IgD-negative memory B cell (primary cell): Measurements from ENCODE around the gene PARD3B. TPM values are rescaled to one million over a fixed set of nuclear protein-coding genes. Genes with fewer than 3 reads are reported as not detected.

Experiments used
- H3K27ac Mint-ChIP-seq, 3 donors: one replicate each; pipeline ENCODE4 v1.8.0; 2020 to 2022; ENCODE audit warnings: mild to moderate bottlenecking in 3 of 3, mixed read lengths in 3 of 3, moderate library complexity in 1 of 3
- H3K27me3 Mint-ChIP-seq: one replicate; pipeline ENCODE4 v1.8.0; 2021; ENCODE audit warnings: mixed read lengths
- H3K36me3 Mint-ChIP-seq: one replicate; pipeline ENCODE4 v1.8.0; 2020; ENCODE audit warnings: mild to moderate bottlenecking, mixed read lengths
- H3K4me1 Mint-ChIP-seq, 3 donors: one replicate each; pipeline ENCODE4 v1.8.0; 2020 to 2022; ENCODE audit warnings: mixed read lengths in 3 of 3, mild to moderate bottlenecking in 1 of 3
- H3K4me3 Mint-ChIP-seq, 4 donors: one replicate each; pipeline ENCODE4 v1.8.0; 2020 to 2022; ENCODE audit warnings: mild to moderate bottlenecking in 4 of 4, mixed read lengths in 4 of 4, moderate library complexity in 3 of 4
- H3K9me3 Mint-ChIP-seq, 3 donors: one replicate each; pipeline ENCODE4 v1.8.0; 2020 to 2021; ENCODE audit warnings: mixed read lengths in 3 of 3, mild to moderate bottlenecking in 1 of 3
- polyA plus RNA-seq: library from polyadenylated mRNA; unstranded; fragments of 300-500 nt; fragmentation: Illumina TruSeq; gene quantifications from one replicate; pipeline ENCODE4 v1.2.3, GENCODE V29; 2021

Gene PARD3B
- polyA plus RNA-seq, 1 donor from 2014 or later = 0.04 TPM

DNA sequence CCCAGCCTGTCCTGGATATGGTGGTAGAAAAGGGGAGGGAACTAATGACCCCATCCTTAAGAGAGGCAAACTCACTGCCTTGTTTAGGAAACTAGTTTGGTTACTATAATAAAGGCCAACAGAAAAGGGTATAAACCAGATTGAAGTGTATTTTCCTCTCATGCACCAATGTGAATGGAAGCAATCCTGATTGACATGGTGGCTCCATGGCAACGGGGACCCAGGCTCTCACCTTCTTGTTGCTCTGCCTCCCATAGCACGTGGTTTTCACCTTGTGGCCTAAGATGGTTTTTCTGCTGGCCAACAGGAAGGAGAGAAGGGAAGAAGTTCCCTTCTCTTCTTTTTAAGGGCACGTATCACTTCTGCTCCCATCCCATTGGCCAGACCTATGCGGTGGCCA, 1069.7 kb downstream of the PARD3B start:
- Mint-ChIP-seq H3K27ac (no peak overlapping the region), H3K27me3 (peaks cover 13% of the 10 kb centered on the region), H3K9me3 (no peaks in the 10 kb centered on the region), H3K36me3 (no peaks in the 10 kb centered on the region), H3K4me3 (no peak overlapping the region), H3K4me1 (no peaks in the 10 kb centered on the region)

DNA sequence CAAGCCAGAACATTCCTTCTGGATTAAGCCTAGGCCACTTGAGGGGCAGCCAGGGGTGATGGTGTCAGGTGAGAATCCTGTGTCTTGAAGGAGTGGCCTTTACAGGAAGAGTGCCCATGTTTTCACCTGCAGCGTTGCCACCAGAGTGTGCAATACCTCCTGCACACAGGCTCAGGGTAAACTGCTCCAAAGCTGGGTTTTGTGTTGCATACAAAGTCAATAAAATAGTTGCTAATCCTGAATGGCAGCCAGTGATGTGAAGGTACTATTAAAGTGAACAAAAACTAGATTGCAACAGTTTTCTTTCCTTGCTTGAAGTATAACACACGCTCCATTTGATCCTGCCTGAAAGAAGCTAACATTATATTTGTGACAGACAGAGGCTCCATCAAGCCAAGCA, 1072.6 kb downstream of the PARD3B start:
- no peak overlapping the region for H3K4me3 Mint-ChIP-seq
- peaks cover 7% of the 10 kb centered on the region for H3K27me3 Mint-ChIP-seq
- no peaks in the 10 kb centered on the region for H3K9me3 Mint-ChIP-seq
- no peak overlapping the region for H3K27ac Mint-ChIP-seq
- H3K4me1 Mint-ChIP-seq = no peaks in the 10 kb centered on the region
- H3K36me3 Mint-ChIP-seq = no peaks in the 10 kb centered on the region

DNA sequence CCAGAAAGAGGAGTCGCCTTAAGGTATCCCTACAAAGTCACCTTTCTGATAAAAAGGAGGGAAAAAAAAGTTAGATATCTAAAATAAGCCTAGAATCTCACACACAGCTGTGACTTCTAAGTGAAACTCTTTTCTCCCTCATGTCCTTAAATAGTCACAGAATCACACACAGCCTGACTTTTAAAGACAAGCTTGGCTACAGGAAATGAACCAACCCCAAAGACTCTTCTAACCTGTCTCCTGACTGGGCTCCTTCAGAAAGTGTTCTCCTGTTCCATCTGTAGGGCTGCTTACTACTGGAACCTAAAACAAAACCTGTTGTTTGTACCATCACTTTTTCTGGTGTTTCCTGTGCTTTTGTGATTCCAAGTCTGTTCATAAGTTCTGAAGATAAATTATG, 1074.3 kb downstream of the PARD3B start:
- Mint-ChIP-seq H3K27ac (no peak overlapping the region), H3K36me3 (no peaks in the 10 kb centered on the region), H3K27me3 (peaks cover 4% of the 10 kb centered on the region), H3K4me1 (no peaks in the 10 kb centered on the region), H3K9me3 (no peaks in the 10 kb centered on the region), H3K4me3 (no peak overlapping the region)

DNA sequence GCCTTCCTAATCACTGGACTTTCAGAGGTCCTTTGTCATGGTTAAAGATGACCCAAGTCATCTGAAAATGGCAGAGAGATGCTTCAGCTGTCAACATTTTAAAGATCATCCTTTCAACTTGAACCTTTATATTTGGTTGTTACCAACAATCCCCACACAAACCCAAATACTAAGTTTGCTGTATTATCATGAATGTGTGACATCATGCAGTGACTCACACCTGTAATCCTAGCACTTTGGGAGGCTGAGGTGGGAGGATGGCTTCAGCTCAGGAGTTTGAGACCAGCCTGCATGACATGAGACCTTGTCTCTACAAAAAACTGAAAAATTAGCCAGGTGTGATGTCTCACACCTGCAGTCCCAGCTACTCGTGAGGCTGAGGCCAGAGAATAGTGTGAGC, 1081.8 kb downstream of the PARD3B start:
- H3K4me1 Mint-ChIP-seq = no peaks in the 10 kb centered on the region
- H3K27ac Mint-ChIP-seq = no peak overlapping the region
- H3K4me3 Mint-ChIP-seq = no peak overlapping the region
- peaks cover 5% of the 10 kb centered on the region for H3K27me3 Mint-ChIP-seq
- H3K9me3 Mint-ChIP-seq = no peaks in the 10 kb centered on the region
- no peaks in the 10 kb centered on the region for H3K36me3 Mint-ChIP-seq

DNA sequence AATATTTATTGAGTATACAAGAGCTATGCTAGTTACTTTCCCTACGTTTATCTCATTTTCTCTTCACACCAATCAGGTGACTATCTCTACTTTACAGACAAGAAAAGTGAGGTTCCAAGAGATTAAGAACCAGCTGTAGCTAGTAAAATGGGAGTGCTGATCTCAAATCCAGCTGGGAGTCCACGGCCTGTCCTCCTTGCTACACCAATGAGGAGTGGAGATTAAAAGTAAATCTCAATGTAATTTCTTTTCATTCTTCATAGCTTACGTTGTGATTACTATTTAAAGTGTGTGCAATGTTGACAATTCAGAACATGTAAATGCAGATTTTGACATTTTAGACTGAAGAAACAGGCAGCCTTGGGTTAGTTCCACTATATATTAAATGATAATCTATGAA, 1083.1 kb downstream of the PARD3B start:
- Mint-ChIP-seq H3K4me1 (peaks cover 0 to 2% (median 0%) of the 10 kb centered on the region in 3 donors), H3K27me3 (peaks cover 11% of the 10 kb centered on the region), H3K4me3 (no peak overlapping the region), H3K9me3 (no peaks in the 10 kb centered on the region), H3K36me3 (no peaks in the 10 kb centered on the region), H3K27ac (no peak overlapping the region)

DNA sequence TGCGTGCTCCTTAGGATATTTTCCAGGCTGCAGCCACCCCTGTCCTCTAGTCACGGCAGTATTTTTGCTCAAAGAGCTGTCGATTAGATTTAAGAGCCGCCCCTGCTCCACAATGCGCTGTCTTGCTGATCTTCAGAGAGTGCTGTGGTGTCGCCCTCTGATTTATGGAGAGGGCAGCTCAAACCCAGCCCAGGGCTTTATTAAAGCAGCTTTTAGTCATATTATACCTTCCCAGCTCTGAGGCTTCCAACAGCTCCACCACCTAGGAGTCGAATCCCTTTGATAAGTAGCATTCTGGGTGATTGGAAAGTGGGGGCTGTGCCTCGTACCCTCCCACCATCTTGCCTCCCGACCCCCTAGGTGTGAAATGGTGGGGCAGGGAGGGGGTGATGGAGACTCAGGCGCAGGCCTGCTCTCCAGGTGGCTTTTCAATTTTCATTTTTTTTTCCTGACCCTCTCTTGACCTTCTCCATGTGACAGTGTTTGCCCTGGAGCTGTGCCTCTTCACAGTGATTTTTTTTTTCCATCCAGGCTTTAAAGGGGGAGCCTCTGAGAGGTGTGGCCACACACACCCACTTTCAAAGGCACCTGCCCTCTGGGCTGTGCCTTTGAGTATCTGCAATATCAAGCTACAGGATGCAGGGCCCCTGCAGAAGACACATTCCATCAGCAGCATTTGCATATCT, 1084.0 kb downstream of the PARD3B start:
- peaks cover 12% of the 10 kb centered on the region for H3K27me3 Mint-ChIP-seq
- H3K27ac Mint-ChIP-seq = peak overlapping the region in 1 of 3 donors; percentile 27
- no peak overlapping the region for H3K4me3 Mint-ChIP-seq
- no peaks in the 10 kb centered on the region for H3K36me3 Mint-ChIP-seq
- no peaks in the 10 kb centered on the region for H3K9me3 Mint-ChIP-seq
- peaks cover 0 to 2% (median 0%) of the 10 kb centered on the region in 3 donors for H3K4me1 Mint-ChIP-seq

DNA sequence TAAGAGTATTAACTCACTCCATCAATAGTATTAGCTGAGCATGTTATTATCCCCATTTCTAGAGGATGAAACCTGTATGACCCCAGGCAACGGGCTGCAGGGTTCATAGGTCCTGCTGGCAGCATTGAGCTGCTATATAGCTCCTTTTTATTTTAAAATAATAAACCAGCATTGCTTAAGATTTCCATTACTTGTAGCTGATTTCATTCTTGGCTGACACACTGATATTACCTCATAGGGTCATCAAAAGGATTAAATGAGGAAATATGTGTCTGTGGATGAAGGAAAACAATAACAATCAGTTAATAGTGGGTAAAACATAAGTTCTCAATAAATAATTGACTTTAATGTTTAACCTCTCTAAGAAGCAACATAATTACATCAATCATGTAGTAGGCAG, 1088.7 kb downstream of the PARD3B start:
- Mint-ChIP-seq H3K4me1 (peaks cover 0 to 2% (median 0%) of the 10 kb centered on the region in 3 donors), H3K9me3 (no peaks in the 10 kb centered on the region), H3K27me3 (peaks cover 16% of the 10 kb centered on the region)

DNA sequence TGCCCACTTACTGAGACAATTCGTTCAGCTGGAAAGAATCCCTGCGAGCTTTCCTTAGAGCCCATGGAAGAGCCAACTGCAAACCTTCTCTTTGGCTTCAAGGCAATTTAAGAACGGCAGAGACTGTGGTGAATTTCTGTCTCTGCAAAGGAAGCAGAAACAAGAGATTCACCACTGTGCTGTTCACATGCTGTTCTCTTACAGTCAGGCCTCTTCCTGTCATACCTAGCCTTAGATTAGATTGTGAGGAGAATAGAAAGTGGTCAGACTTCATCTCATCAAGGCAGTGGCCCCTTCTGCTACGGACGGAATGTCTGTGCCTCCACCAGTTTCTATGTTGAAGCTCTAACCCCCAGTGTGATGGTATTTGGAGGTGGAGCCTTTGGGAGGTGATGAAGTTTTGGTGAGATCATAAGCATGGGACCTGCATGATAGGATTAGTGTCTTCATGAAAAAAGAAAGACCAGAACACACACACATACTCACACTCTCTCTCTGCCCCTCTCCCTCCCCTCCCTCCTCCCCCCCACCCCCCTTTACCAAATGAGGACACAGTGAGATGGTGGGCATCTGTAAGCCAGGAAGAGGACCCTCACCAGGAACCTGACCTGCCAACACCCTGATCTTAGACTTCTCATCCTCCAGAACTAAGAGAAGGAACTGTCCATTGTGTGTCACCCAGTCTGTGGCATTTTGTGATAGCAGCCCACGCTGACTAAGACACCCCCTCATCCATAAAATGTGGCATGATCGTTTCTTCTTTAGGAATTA, 1091.5 kb downstream of the PARD3B start:
- Mint-ChIP-seq H3K9me3 (peaks cover 0 to 2% (median 0%) of the 10 kb centered on the region in 3 donors), H3K27me3 (peaks cover 21% of the 10 kb centered on the region), H3K36me3 (no peaks in the 10 kb centered on the region), H3K4me3 (no peak overlapping the region), H3K27ac (no peak overlapping the region), H3K4me1 (peaks cover 0 to 2% (median 0%) of the 10 kb centered on the region in 3 donors)

More for the DNA sequence above, 1088.7 kb downstream of the PARD3B start:
- Mint-ChIP-seq H3K27ac (no peak overlapping the region), H3K36me3 (no peaks in the 10 kb centered on the region), H3K4me3 (no peak overlapping the region)

DNA sequence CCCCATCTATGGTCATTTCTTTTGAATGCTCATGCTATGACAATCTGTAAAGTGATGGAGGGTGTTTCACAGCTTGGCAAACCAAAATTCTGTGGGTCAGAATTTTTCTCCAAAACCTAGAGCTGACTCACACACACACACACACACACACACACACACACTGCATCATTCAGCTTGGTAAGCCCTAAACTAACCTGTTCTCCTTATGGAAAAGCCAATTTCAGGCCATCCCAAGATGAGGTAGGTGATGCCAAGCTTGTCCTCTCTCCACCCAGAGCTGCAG, 1092.0 kb downstream of the PARD3B start:
- peaks cover 0 to 2% (median 0%) of the 10 kb centered on the region in 3 donors for H3K9me3 Mint-ChIP-seq
- H3K4me1 Mint-ChIP-seq = peaks cover 0 to 1% (median 0%) of the 10 kb centered on the region in 3 donors
- no peaks in the 10 kb centered on the region for H3K36me3 Mint-ChIP-seq
- no peak overlapping the region for H3K27ac Mint-ChIP-seq
- H3K4me3 Mint-ChIP-seq = peak overlapping the region in 1 of 4 donors; percentile 30
- H3K27me3 Mint-ChIP-seq = peaks cover 21% of the 10 kb centered on the region

DNA sequence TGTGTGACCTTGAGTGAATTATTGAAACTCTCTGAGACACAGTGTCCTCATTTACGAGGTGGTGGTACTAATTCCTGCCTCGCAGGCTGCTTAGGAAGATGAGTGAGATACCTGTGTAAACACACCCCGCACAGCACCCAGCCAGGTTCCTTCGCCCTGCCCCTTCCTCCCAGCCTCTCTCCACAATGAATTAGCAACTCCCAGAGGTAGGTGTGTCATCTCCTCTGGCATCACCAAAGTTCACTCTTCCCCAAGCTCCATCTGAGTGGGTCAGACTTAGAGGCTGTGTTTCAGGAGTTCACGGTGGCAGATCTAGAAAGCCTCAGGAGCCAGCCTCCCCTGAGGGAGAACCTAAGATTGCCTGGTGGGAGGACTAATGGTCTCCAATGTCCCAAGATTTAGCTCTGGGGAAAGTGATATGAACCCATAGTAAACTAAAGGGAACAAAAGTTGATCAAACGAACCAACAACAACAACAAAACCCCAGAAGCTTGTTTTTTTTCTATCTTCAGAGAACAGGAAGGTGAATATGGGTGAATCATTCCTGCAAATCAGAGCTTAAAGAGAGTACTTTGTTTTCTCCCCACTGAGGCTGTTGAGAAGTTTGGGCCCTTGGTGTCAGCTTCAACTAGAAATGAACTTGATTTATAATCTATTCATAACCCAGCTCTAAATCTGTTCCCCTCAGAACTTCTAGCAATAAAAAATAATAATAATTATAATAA, 1092.7 kb downstream of the PARD3B start:
- Mint-ChIP-seq H3K9me3 (peaks cover 0 to 2% (median 0%) of the 10 kb centered on the region in 3 donors), H3K4me1 (no peaks in the 10 kb centered on the region), H3K4me3 (peak overlapping the region in 1 of 4 donors; percentile 30), H3K27ac (no peak overlapping the region), H3K27me3 (peaks cover 23% of the 10 kb centered on the region), H3K36me3 (no peaks in the 10 kb centered on the region)

DNA sequence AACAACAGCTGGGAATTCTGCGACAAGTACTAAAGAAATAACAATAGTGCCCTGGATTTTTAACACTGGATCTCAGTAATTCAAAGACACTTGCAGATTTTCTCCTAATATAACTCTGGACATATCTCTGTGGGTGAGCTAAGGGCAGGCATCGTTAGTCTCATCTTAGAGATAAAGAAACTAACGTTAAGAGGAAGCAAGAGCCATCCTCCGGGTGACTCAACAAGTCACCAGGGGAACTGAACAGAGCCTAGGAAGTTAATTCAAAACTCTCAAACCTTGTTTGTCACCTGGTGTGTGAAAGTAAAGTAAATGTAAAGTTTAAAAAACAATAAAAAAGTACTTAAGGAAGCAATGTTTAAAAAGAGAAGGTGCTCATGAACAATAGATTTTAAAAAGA, 1095.4 kb downstream of the PARD3B start:
- H3K27ac Mint-ChIP-seq = no peak overlapping the region
- peaks cover 0 to 2% (median 0%) of the 10 kb centered on the region in 3 donors for H3K9me3 Mint-ChIP-seq
- peaks cover 25% of the 10 kb centered on the region for H3K27me3 Mint-ChIP-seq

DNA sequence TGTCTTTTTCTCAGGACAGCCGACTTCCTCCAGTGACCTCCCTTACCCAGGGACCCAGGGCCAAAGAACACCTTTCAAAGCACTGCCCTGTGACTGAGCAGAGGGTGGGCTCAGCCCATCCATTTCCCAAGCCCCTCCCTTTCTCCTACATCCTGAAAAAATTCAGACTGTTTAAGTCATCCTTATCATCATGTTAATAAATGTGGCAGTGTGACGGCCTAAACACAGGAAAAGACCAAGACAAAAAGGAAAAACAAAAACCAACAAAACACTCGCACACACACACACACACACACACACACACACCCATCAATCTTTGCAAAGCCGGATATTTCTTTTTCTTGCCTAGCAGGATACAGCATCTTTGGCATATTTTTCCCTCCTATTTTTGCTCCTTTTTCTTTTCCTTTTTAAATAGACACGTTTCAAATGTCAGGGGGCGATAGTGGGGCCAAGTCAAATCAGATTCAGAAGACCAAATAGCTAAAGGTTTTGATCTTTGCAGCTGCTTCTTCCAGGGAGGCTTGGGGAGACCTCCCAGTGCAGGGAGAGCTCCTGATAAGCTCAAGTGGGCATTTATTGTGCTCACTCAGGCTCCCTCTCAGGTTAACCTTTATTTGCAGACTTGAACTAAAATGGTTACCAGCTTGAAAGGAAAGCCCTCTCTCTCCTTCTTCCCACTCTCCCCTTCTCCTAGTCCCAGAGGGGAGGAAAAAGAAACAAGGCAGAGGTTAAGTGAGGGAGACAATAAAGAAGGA, 1097.5 kb downstream of the PARD3B start:
- no peak overlapping the region for H3K27ac Mint-ChIP-seq

More for the DNA sequence above, 1095.4 kb downstream of the PARD3B start:
- no peaks in the 10 kb centered on the region for H3K4me1 Mint-ChIP-seq
- H3K36me3 Mint-ChIP-seq = no peaks in the 10 kb centered on the region
- H3K4me3 Mint-ChIP-seq = no peak overlapping the region

DNA sequence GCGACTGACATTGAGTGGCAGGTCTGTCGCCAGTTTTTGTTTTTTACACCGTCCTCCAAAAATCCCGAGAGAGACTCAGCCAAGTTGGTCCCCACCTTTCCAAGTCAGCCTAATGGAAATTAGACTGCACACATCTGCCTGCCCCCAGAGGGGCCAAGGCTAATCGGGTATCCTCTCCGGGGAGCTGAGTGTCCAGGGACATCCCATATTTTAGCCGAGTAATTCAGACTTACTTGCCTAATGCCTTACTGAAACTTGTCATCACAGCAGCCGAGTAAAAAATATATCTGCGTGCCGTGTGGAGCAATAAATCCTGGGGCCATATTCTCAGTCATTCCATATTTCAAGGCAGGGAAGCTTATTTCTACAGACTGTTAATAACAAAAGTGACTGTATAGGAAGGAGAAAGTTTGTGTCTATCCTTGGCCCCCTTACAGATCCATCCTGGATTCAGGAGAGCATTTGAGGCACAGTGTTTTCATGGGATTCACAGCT, 1098.2 kb downstream of the PARD3B start:
- H3K4me3 Mint-ChIP-seq = no peak overlapping the region
- peaks cover 28% of the 10 kb centered on the region for H3K27me3 Mint-ChIP-seq
- peaks cover 7 to 12% (median 8%) of the 10 kb centered on the region in 3 donors for H3K4me1 Mint-ChIP-seq
- H3K9me3 Mint-ChIP-seq = peaks cover 0 to 2% (median 0%) of the 10 kb centered on the region in 3 donors
- H3K27ac Mint-ChIP-seq = no peak overlapping the region
- H3K36me3 Mint-ChIP-seq = no peaks in the 10 kb centered on the region

More for the DNA sequence above, 1097.5 kb downstream of the PARD3B start:
- Mint-ChIP-seq H3K4me1 (peaks cover 7 to 12% (median 8%) of the 10 kb centered on the region in 3 donors), H3K27me3 (peaks cover 25% of the 10 kb centered on the region), H3K36me3 (no peaks in the 10 kb centered on the region), H3K4me3 (no peak overlapping the region), H3K9me3 (peaks cover 0 to 2% (median 0%) of the 10 kb centered on the region in 3 donors)

DNA sequence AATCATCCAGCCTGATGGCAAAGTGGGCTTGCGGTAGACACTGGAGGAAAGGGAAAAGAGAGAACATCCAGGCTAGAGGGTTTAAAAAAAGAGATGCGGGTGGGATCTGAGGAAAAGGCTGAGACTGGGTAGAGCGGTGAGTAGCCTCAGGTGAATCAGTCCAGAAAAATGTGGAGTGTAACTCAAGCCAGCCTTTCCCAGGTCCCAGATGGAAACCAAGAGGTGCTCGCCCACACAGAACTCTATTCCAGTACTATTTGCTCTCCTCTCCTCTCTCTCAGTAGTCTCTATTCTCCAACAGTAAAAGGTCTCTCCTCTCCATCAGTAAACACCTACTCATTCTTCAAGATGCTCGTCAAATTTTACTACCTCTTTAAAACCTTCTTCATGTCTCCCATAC, 1098.7 kb downstream of the PARD3B start:
- Mint-ChIP-seq H3K27me3 (peaks cover 29% of the 10 kb centered on the region), H3K36me3 (no peaks in the 10 kb centered on the region), H3K4me3 (no peak overlapping the region), H3K4me1 (peaks cover 7 to 12% (median 8%) of the 10 kb centered on the region in 3 donors), H3K9me3 (peaks cover 0 to 2% (median 0%) of the 10 kb centered on the region in 3 donors), H3K27ac (no peak overlapping the region)
